ENCODE measurements around the gene STXBP6.
A peak's percentile ranks its signal among the peaks of the same experiment; 100 is the strongest.

STXBP6 gene

DNA sequence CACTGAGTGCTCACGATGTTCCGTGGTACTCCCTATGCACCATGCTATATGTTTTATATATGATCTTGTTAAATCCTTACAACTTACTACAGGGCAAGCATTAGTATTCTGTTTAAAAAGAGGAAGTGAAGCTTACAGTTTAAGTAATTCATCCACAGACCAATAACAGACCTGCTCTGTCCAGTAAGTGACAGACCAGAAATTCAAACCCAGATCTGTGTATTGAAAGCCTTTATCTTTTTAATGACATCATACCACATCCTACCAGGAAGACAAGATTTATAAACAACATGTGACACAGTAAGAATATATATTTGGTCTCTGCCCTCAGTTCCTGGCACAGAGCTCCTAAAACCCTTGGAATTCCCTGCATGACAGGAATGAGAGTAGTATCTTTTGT, 206.5 kb downstream of the STXBP6 start:
- no peaks in the 10 kb centered on the region for H3K9me3 ChIP-seq (ENCODE audit: insufficient read depth, low read length)
- H3K4me3 ChIP-seq (ENCODE audit: low read length): no peak overlapping the region
- no peaks in the 10 kb centered on the region for H3K79me2 ChIP-seq (ENCODE audit: low read length)
- H2AFZ ChIP-seq (ENCODE audit: low read depth, low read length): no peak overlapping the region
- no peak overlapping the region for H3K9ac ChIP-seq (ENCODE audit: low read length)
- no peak for TF ChIP-seq EZH2phosphoT487 (IDR thresholded peaks at IDR 0.05; ENCODE audit: low read depth)
- TF ChIP-seq CTCF (IDR thresholded peaks at IDR 0.05; ENCODE audit: low read depth, low read length): no peak
- H3K4me1 ChIP-seq (ENCODE audit: low read length): peaks cover 12% of the 10 kb centered on the region
- H3K4me2 ChIP-seq (ENCODE audit: low read length): peak overlapping the region; percentile 34
- H3K27me3 ChIP-seq (ENCODE audit: low read depth, low read length): no peaks in the 10 kb centered on the region
- no peaks in the 10 kb centered on the region for H4K20me1 ChIP-seq (ENCODE audit: insufficient read depth, low read length)
- 0 out of 2 replicates have a peak overlapping the region, but pooled peaks have one; percentile 5 for H3K27ac ChIP-seq (ENCODE audit: low read length)
- no peaks in the 10 kb centered on the region for H3K36me3 ChIP-seq (replicated peaks; ENCODE audit: low read depth, low read length)

GRCh38 chr14:24840204-24840893, 209.6 kb downstream of the STXBP6 start:
- Histone ChIP-seq H3K4me1 (ENCODE audit: low read length) (peaks cover 26% of the 10 kb centered on the region), H3K79me2 (ENCODE audit: low read length) (no peaks in the 10 kb centered on the region), H3K36me3 (replicated peaks; ENCODE audit: low read depth, low read length) (no peaks in the 10 kb centered on the region), H3K4me2 (ENCODE audit: low read length) (no peak overlapping the region), H2AFZ (ENCODE audit: low read depth, low read length) (no peak overlapping the region), H3K9ac (ENCODE audit: low read length) (no peak overlapping the region), H4K20me1 (ENCODE audit: insufficient read depth, low read length) (no peaks in the 10 kb centered on the region), H3K9me3 (ENCODE audit: insufficient read depth, low read length) (no peaks in the 10 kb centered on the region), H3K27me3 (ENCODE audit: low read depth, low read length) (no peaks in the 10 kb centered on the region), H3K4me3 (ENCODE audit: low read length) (no peak overlapping the region), H3K27ac (ENCODE audit: low read length) (no peak overlapping the region)
- TF ChIP-seq EZH2phosphoT487 (IDR thresholded peaks at IDR 0.05; ENCODE audit: low read depth) (no peak), CTCF (IDR thresholded peaks at IDR 0.05; ENCODE audit: low read depth, low read length) (no peak)

DNA sequence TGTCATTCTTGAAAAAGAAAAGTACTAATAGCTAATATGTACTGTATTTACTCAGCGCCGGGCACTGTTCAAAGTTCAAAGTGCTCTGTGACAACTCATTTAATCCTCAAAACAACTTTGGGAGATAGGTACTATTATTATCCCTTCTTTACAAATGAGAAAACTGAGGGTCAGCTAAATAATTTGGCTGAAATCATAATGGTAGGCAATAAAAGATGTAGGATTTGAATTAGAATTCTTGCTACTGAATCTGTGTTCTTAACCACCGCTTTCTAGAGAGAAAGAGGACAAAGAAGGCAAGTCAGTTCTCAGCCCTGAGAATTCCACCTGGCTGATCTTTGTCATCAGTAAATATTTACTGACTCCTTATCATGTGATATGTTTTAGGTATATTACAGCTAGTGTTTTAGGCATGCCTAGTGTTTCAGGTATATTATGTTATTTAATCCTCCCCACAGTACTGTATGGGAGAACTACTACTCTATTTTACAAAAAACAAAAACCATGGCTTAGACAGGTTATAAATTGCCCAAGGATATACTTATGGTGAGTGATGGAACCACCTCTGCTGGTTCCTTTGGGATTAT, 210.2 kb downstream of the STXBP6 start:
- no peaks in the 10 kb centered on the region for H3K9me3 ChIP-seq (ENCODE audit: insufficient read depth, low read length)
- peaks cover 26% of the 10 kb centered on the region for H3K4me1 ChIP-seq (ENCODE audit: low read length)
- no peak overlapping the region for H2AFZ ChIP-seq (ENCODE audit: low read depth, low read length)
- TF ChIP-seq EZH2phosphoT487 (IDR thresholded peaks at IDR 0.05; ENCODE audit: low read depth) (no peak), CTCF (IDR thresholded peaks at IDR 0.05; ENCODE audit: low read depth, low read length) (no peak)
- H3K4me2 ChIP-seq (ENCODE audit: low read length): no peak overlapping the region
- no peaks in the 10 kb centered on the region for H4K20me1 ChIP-seq (ENCODE audit: insufficient read depth, low read length)
- no peak overlapping the region for H3K9ac ChIP-seq (ENCODE audit: low read length)
- no peaks in the 10 kb centered on the region for H3K27me3 ChIP-seq (ENCODE audit: low read depth, low read length)
- peaks cover 2% of the 10 kb centered on the region for H3K36me3 ChIP-seq (replicated peaks; ENCODE audit: low read depth, low read length)
- no peak overlapping the region for H3K27ac ChIP-seq (ENCODE audit: low read length)
- no peaks in the 10 kb centered on the region for H3K79me2 ChIP-seq (ENCODE audit: low read length)
- H3K4me3 ChIP-seq (ENCODE audit: low read length): no peak overlapping the region

- no peak for TF ChIP-seq CTCF (IDR thresholded peaks at IDR 0.05; ENCODE audit: low read depth, low read length)
- no peak for TF ChIP-seq EZH2phosphoT487 (IDR thresholded peaks at IDR 0.05; ENCODE audit: low read depth)
- H2AFZ ChIP-seq (ENCODE audit: low read depth, low read length): no peak overlapping the region
- no peaks in the 10 kb centered on the region for H4K20me1 ChIP-seq (ENCODE audit: insufficient read depth, low read length)
- H3K9ac ChIP-seq (ENCODE audit: low read length): no peak overlapping the region
- no peak overlapping the region for H3K27ac ChIP-seq (ENCODE audit: low read length)
- no peak overlapping the region for H3K4me2 ChIP-seq (ENCODE audit: low read length)
- no peak overlapping the region for H3K4me3 ChIP-seq (ENCODE audit: low read length)
- H3K9me3 ChIP-seq (ENCODE audit: insufficient read depth, low read length): no peaks in the 10 kb centered on the region
- peaks cover 2% of the 10 kb centered on the region for H3K36me3 ChIP-seq (replicated peaks; ENCODE audit: low read depth, low read length)
- H3K27me3 ChIP-seq (ENCODE audit: low read depth, low read length): no peaks in the 10 kb centered on the region
- no peaks in the 10 kb centered on the region for H3K79me2 ChIP-seq (ENCODE audit: low read length)
- H3K4me1 ChIP-seq (ENCODE audit: low read length): peaks cover 26% of the 10 kb centered on the region
Measured at GRCh38 chr14:24838945-24839616, 210.9 kb downstream of the STXBP6 start.
